Measurements from ENCODE around the gene IGF1R.

DNA sequence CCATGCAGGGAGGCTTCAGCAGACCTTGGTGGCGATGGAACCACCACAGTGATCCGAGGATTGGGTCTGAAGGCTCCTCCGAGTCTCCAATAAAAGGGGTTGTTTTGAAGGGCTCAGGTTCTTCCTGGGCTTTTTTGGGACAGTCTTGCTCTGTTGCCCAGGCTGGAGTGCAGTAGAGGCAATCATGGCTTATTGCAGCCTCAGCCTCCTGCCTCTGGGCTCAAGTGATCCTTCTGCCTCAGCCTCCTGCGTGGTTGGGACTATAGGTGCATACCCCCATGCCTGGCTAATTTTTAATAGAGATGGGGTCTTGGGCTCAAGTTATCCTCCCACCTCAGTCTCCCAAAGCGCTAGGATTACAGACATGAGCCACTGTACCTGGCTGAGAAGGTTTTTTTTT, 84.8 kb downstream of the IGF1R start:
- TF ChIP-seq, protein P1, sequence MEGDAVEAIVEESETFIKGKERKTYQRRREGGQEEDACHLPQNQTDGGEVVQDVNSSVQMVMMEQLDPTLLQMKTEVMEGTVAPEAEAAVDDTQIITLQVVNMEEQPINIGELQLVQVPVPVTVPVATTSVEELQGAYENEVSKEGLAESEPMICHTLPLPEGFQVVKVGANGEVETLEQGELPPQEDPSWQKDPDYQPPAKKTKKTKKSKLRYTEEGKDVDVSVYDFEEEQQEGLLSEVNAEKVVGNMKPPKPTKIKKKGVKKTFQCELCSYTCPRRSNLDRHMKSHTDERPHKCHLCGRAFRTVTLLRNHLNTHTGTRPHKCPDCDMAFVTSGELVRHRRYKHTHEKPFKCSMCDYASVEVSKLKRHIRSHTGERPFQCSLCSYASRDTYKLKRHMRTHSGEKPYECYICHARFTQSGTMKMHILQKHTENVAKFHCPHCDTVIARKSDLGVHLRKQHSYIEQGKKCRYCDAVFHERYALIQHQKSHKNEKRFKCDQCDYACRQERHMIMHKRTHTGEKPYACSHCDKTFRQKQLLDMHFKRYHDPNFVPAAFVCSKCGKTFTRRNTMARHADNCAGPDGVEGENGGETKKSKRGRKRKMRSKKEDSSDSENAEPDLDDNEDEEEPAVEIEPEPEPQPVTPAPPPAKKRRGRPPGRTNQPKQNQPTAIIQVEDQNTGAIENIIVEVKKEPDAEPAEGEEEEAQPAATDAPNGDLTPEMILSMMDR (IDR thresholded peaks at IDR 0.05) = no peak
- TF ChIP-seq POLR2A (IDR thresholded peaks at IDR 0.05) = no peak

Data from transverse colon (tissue), 3 donors.